CD14-positive monocyte (primary cell): Measurements from ENCODE around the gene ATRN. TPM values are rescaled to one million over a fixed set of nuclear protein-coding genes. Genes with fewer than 3 reads are reported as not detected.

ENCODE experiments used
- DNase-seq, 3 donors: peaks; one replicate each; pipeline ENCODE4 v3.0.0-alpha.2; 2011 to 2022
- H2AFZ ChIP-seq: 2 replicates; pipeline ENCODE4 v1.6.0; 2012; ENCODE audit warnings: mild to moderate bottlenecking, low read depth, low read length, inconsistent platforms; ENCODE audit not compliant: insufficient read depth, poor library complexity, severe bottlenecking
- H3K27ac ChIP-seq, 2 donors: 1 replicate in 1 of 2; 2 replicates in 1 of 2; pipeline ENCODE4 v1.5.1; 2012 to 2013; ENCODE audit warnings: low read length in 2 of 2, control low read depth in 1 of 2, inconsistent platforms in 1 of 2, low read depth in 1 of 2, mild to moderate bottlenecking in 1 of 2
- H3K27me3 ChIP-seq, 2 donors: one replicate each; pipeline versions ENCODE4 v1.6.0 to v1.6.1; 2011 to 2013; ENCODE audit warnings: low read length in 2 of 2; ENCODE audit not compliant: control insufficient read depth in 2 of 2, insufficient read depth in 2 of 2
- H3K36me3 ChIP-seq, 2 donors: replicated peaks in 1 of 2; 1 replicate in 1 of 2; 2 replicates in 1 of 2; pipeline versions ENCODE4 v1.5.1 to v1.6.1; 2012 to 2013; ENCODE audit warnings: low read length in 2 of 2, control low read depth in 1 of 2, inconsistent platforms in 1 of 2, mild to moderate bottlenecking in 1 of 2; ENCODE audit not compliant: insufficient read depth in 2 of 2, control insufficient read depth in 1 of 2
- H3K4me1 ChIP-seq, 2 donors: 1 replicate in 1 of 2; 2 replicates in 1 of 2; pipeline versions ENCODE4 v1.5.1 to v1.6.1; 2012 to 2013; ENCODE audit warnings: low read length in 2 of 2, control low read depth in 1 of 2, inconsistent platforms in 1 of 2, mild to moderate bottlenecking in 1 of 2, moderate library complexity in 1 of 2; ENCODE audit not compliant: insufficient read depth in 2 of 2, control insufficient read depth in 1 of 2
- H3K4me2 ChIP-seq: replicated peaks from 2 replicates; pipeline ENCODE3; 2012; ENCODE audit warnings: low read length, moderate library complexity, mild to moderate bottlenecking; ENCODE audit not compliant: poor library complexity, severe bottlenecking; ENCODE audit errors: extremely low read depth
- H3K4me3 ChIP-seq, 3 experiments: fragments of 200-600 bp in 1 of 3; sonication (generic) in 1 of 3; replicated peaks in 1 of 3; 1 replicate in 2 of 3; 2 replicates in 1 of 3; pipeline ENCODE4 v1.5.1; 2011 to 2013; ENCODE audit warnings: low read length in 3 of 3, mild to moderate bottlenecking in 3 of 3, control low read depth in 2 of 3, low read depth in 2 of 3, inconsistent platforms in 1 of 3, moderate library complexity in 1 of 3
- H3K79me2 ChIP-seq: 2 replicates; pipeline ENCODE4 v1.6.0; 2012; ENCODE audit warnings: mild to moderate bottlenecking, control low read depth, inconsistent platforms, low read length, moderate library complexity; ENCODE audit not compliant: insufficient read depth
- H3K9ac ChIP-seq: 2 replicates; pipeline ENCODE4 v1.6.0; 2017; ENCODE audit warnings: low read length, mild to moderate bottlenecking; ENCODE audit not compliant: insufficient read depth, poor library complexity, severe bottlenecking
- H3K9me3 ChIP-seq, 2 donors: replicated peaks in 1 of 2; 1 replicate in 1 of 2; 2 replicates in 1 of 2; pipeline versions ENCODE4 v1.5.1 to v1.6.1; 2012 to 2013; ENCODE audit warnings: low read length in 2 of 2, control low read depth in 1 of 2; ENCODE audit not compliant: control insufficient read depth in 1 of 2, insufficient read depth in 1 of 2
- H4K20me1 ChIP-seq: 2 replicates; pipeline ENCODE4 v1.6.0; 2012; ENCODE audit warnings: mild to moderate bottlenecking, low read length, control low read depth, moderate library complexity; ENCODE audit not compliant: insufficient read depth
- H3K27ac Mint-ChIP-seq, 7 donors: one replicate each; pipeline ENCODE4 v1.8.0; 2020; ENCODE audit warnings: mild to moderate bottlenecking in 7 of 7, mixed read lengths in 7 of 7, moderate library complexity in 6 of 7, inconsistent platforms in 2 of 7
- H3K27me3 Mint-ChIP-seq, 3 donors: one replicate each; pipeline ENCODE4 v1.8.0; 2021 to 2022; ENCODE audit warnings: low read depth in 3 of 3, mild to moderate bottlenecking in 3 of 3, mixed read lengths in 3 of 3, moderate library complexity in 3 of 3, inconsistent platforms in 1 of 3
- H3K36me3 Mint-ChIP-seq, 2 donors: one replicate each; pipeline ENCODE4 v1.8.0; 2020; ENCODE audit warnings: mixed read lengths in 2 of 2, inconsistent platforms in 1 of 2, mild to moderate bottlenecking in 1 of 2
- H3K4me1 Mint-ChIP-seq: one replicate; pipeline ENCODE4 v1.8.0; 2020; ENCODE audit warnings: mild to moderate bottlenecking, mixed read lengths
- H3K4me3 Mint-ChIP-seq, 2 donors: one replicate each; pipeline ENCODE4 v1.8.0; 2020; ENCODE audit warnings: mild to moderate bottlenecking in 2 of 2, mixed read lengths in 2 of 2, moderate library complexity in 1 of 2
- H3K9me3 Mint-ChIP-seq, 7 donors: one replicate each; pipeline ENCODE4 v1.8.0; 2020 to 2022; ENCODE audit warnings: mixed read lengths in 7 of 7, mild to moderate bottlenecking in 6 of 7, moderate library complexity in 6 of 7, inconsistent platforms in 2 of 7
- CTCF ChIP-seq: fragments of 200-600 bp; IDR thresholded peaks from one replicate; pipeline ENCODE4 v1.8.0; 2022; ENCODE audit warnings: antibody characterized with exemption, mild to moderate bottlenecking
- WGBS: methylation state at CpG from one replicate; pipeline ENCODE4 v1.1.5; 2013; ENCODE audit warnings: missing lambda C conversion rate; ENCODE audit not compliant: insufficient coverage; 5-methylcytosine and 5-hydroxymethylcytosine counted together
- intact Hi-C, 2 donors: fragments of 100-400 bp; cut with micrococcal nuclease; formaldehyde crosslinking; loops; one replicate each; pipeline versions ENCODE4 v1.15.0 to v1.15.1; 2023
- polyA plus RNA-seq, 3 donors: library from polyadenylated mRNA; depleted of rRNA in 1 of 3; unstranded in 2 of 3; stranded (reverse) in 1 of 3; fragments of 300-500 nt in 2 of 3; fragments of >200 nt in 1 of 3; fragmentation: Illumina TruSeq in 2 of 3; gene quantifications; 1 replicate in 2 of 3; 2 replicates in 1 of 3; pipeline ENCODE4 v1.2.3, GENCODE V29; 2012 to 2021

Gene ATRN
- polyA plus RNA-seq, 3 donors, result 10.2 to 17.4 (median 11.5) TPM

GRCh38 chr20:3622406-3622805 lies 151.6 kb downstream of the ATRN start:
- no peak for TF ChIP-seq CTCF
- peaks cover 13 to 47% of the 10 kb centered on the region in 2 donors for H3K36me3 ChIP-seq
- H3K27me3 Mint-ChIP-seq, result no peaks in the 10 kb centered on the region
- H3K4me1 ChIP-seq, result no peaks in the 10 kb centered on the region
- peaks cover 49 to 67% of the 10 kb centered on the region in 2 donors for H3K36me3 Mint-ChIP-seq
- H3K27ac Mint-ChIP-seq, result peak overlapping the region in 1 of 7 donors; percentile 24
- H3K4me3 ChIP-seq, result no peak overlapping the region
- H2AFZ ChIP-seq, result no peak overlapping the region
- no peaks in the 10 kb centered on the region for H4K20me1 ChIP-seq
- H3K9me3 Mint-ChIP-seq, result no peaks in the 10 kb centered on the region
- H3K79me2 ChIP-seq, result no peaks in the 10 kb centered on the region
- no peak overlapping the region for H3K4me3 Mint-ChIP-seq
- no peaks in the 10 kb centered on the region for H3K4me1 Mint-ChIP-seq
- no peaks in the 10 kb centered on the region for H3K27me3 ChIP-seq
- H3K27ac ChIP-seq, result no peak overlapping the region
- intact Hi-C loops, result no loop called here
- H3K9ac ChIP-seq, result no peak overlapping the region
- WGBS, result no CpG with 5 or more reads among the region's 4 CpGs
- no peak overlapping the region for H3K4me2 ChIP-seq
- no peaks in the 10 kb centered on the region for H3K9me3 ChIP-seq
- DNase-seq, result no peak

- Mint-ChIP-seq H3K9me3 (no peaks in the 10 kb centered on the region), H3K27me3 (no peaks in the 10 kb centered on the region), H3K27ac (no peak overlapping the region), H3K36me3 (peaks cover 56 to 75% of the 10 kb centered on the region in 2 donors), H3K4me3 (no peak overlapping the region), H3K4me1 (no peaks in the 10 kb centered on the region)
- peaks cover 16 to 76% of the 10 kb centered on the region in 2 donors for H3K36me3 ChIP-seq
- no peak overlapping the region for H3K27ac ChIP-seq
- intact Hi-C loops, result no loop called here
- H3K4me2 ChIP-seq, result no peak overlapping the region
- no peak for TF ChIP-seq CTCF
- no peaks in the 10 kb centered on the region for H3K27me3 ChIP-seq
- H2AFZ ChIP-seq, result no peak overlapping the region
- DNase-seq, result no peak
- H3K9me3 ChIP-seq, result no peaks in the 10 kb centered on the region
- H3K4me1 ChIP-seq, result no peaks in the 10 kb centered on the region
- H4K20me1 ChIP-seq, result no peaks in the 10 kb centered on the region
- no peak overlapping the region for H3K9ac ChIP-seq
- no peak overlapping the region for H3K4me3 ChIP-seq
- H3K79me2 ChIP-seq, result no peaks in the 10 kb centered on the region
- no CpG with 5 or more reads among the region's 2 CpGs for WGBS
Measured at GRCh38 chr20:3627476-3627875, 156.7 kb downstream of the ATRN start.
